GM21526 (cell line): ENCODE data around the gene VSIG4.
"Not testable (repeated sequence)": the region's sequence is repeated elsewhere in the genome, so short reads cannot be mapped to it uniquely, and the experiment has no call there.

ENCODE experiments used
- ATAC-seq: cut with Tn5 transposase; IDR thresholded peaks from one replicate; pipeline ENCODE4 v1.9.1; 2021; ENCODE audit warnings: moderate library complexity; ENCODE audit not compliant: unreplicated experiment, low FRiP score

VSIG4 gene

DNA sequence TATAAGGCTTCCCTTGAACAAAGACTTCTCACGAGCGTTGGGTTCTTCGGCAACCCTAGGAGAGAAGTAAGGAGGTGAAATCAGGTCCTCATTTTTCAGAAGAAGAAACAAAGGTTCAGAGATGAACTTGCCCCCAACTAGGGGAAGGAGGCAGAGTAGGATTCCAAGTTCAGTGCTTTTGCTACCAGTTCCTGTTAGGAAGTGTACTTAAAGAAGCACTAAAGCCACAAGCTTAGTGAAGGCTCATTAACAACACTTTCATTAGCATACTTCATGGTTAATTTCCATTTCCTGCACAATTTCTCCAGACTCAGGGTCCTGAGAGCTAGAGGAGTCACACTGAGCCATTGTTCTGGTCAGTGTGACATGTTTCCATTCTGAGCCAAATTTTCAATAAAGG lies 52.1 kb downstream of the VSIG4 start:
- ATAC-seq: no peak

DNA sequence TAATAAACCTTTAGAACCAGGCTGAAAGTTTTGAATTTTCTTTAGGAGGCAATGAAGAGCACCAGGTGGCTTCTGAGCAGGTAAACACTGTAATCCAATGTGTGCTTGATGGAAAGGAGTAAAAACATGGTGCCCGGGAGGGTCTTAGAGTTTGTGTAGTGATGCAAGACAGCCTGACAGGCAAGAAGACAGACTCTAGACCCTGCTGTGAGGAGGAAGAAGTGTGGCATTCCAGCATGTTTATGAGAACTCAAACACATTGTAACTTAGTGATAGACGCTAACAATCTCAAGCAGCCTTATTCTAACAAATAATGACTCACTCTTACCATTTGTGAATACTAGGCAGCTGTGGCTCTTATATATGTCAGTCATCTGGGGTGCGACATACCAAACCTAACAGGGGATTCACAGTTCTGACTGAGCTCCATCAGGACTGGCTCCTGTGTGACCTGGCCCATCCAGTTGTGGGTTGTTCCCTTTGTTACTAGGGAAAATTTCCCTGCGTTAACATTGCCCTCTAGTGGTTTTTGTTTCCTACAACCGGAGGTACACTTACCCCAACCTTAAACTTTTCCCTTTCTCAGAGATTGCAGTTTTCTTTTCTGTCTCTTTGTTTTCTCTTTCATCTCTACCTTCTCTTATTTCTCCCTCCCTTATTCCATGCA lies 53.8 kb downstream of the VSIG4 start:
- peak; percentile 83 for ATAC-seq

DNA sequence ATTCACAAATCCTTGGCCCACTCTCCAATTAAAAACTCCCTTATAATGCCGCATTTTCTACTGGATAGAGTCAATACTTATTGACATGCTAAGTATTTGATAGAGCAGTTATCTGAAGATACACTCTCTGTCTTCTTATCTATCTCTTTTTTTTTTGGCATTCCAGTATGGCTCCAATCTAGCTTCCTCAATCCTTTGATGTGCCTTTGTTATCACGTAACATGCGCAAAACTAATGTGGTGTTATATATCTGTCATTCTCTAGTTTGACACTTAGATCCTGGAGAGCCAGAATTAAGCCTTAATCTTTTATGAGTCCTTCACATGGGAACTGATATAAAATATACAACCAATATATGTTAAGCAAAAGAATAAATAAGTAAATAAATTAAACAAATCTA lies 54.7 kb downstream of the VSIG4 start:
- no peak for ATAC-seq

DNA sequence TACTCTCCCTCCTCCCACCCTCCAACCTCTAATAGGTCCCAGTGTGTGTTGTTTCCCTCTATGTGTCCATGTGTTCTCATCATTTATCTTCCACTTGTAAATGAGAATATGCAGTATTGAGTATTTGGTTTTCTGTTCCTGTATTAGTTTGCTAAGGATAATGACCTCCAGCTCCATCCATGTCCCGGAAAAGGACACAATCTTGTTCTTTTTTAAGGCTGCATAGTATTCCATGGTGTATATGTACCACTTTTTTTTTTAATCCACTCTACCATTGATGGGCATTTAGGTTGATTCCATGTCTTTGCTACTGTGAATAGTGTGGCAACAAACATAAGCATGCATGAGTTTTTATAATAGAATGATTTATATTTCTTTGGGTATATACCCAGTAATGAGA lies 62.7 kb downstream of the VSIG4 start:
- not testable (repeated sequence) for ATAC-seq

DNA sequence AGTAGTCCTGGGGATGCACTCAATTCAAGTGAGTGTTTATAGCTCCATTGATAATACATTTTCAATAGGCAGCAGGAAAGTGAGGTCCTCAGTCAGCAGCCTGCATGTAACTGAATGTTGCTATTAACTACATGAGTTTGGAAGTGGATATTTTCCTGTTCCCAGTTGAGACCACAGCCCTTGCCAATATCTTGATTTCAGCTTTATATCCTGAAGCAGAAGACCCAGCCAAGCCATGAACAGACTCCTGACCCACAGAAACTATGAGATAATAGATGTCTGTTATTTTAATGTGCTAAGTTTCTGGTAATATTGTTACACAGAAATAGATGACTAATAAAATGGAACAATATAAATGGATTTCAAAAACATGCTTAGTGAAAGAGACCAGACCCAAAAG lies 63.7 kb downstream of the VSIG4 start:
- ATAC-seq: no peak

- ATAC-seq: not testable (repeated sequence)
Measured at GRCh38 chrX:65975161-65975751, 64.6 kb downstream of the VSIG4 start.
